D721Med (cell line): ENCODE data around the gene KPNA3.
"Not testable (repeated sequence)": the region's sequence is repeated elsewhere in the genome, so short reads cannot be mapped to it uniquely, and the experiment has no call there.

Experiments used
- DNase-seq: peaks from one replicate; pipeline ENCODE4 v3.0.0; 2011; ENCODE audit warnings: low spot score; ENCODE audit not compliant: insufficient read length
- FAIRE-seq: peaks from 2 replicates; lab custom pipeline; 2011; peaks lifted over from hg19 to GRCh38; lab: Jason Lieb, UNC
- TF ChIP-seq, protein P1 (sequence below): IDR thresholded peaks from 2 replicates; pipeline ENCODE4 v1.5.1; 2012; ENCODE audit warnings: mild to moderate bottlenecking, control low read depth; ENCODE audit not compliant: insufficient read depth; ENCODE audit errors: missing control alignments

KPNA3 gene

GRCh38 chr13:49777746-49778614 lies 14.5 kb downstream of the KPNA3 start:
- TF ChIP-seq, protein P1, sequence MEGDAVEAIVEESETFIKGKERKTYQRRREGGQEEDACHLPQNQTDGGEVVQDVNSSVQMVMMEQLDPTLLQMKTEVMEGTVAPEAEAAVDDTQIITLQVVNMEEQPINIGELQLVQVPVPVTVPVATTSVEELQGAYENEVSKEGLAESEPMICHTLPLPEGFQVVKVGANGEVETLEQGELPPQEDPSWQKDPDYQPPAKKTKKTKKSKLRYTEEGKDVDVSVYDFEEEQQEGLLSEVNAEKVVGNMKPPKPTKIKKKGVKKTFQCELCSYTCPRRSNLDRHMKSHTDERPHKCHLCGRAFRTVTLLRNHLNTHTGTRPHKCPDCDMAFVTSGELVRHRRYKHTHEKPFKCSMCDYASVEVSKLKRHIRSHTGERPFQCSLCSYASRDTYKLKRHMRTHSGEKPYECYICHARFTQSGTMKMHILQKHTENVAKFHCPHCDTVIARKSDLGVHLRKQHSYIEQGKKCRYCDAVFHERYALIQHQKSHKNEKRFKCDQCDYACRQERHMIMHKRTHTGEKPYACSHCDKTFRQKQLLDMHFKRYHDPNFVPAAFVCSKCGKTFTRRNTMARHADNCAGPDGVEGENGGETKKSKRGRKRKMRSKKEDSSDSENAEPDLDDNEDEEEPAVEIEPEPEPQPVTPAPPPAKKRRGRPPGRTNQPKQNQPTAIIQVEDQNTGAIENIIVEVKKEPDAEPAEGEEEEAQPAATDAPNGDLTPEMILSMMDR: no peak
- DNase-seq (no peak), FAIRE-seq (no peak)

DNA sequence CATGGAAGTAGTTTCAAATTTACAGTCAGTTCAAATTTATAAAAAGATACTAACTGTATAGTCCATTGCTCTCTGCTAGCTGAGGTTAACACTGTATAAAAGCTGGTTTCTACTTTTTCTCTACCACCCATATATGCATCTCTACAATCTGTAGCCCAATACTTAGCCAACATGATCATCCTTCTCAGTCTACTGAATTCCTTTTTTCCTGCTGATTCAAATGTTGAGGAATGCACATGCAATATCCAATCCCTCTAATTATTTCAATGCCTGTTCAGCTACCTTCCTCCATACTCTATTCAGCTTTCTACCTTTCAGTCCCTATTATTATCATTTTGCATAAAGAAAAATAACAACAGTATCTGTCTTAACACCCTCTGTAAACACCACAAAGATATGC lies 15.6 kb downstream of the KPNA3 start:
- FAIRE-seq (no peak), DNase-seq (no peak)
- TF ChIP-seq, protein P1: no peak

DNA sequence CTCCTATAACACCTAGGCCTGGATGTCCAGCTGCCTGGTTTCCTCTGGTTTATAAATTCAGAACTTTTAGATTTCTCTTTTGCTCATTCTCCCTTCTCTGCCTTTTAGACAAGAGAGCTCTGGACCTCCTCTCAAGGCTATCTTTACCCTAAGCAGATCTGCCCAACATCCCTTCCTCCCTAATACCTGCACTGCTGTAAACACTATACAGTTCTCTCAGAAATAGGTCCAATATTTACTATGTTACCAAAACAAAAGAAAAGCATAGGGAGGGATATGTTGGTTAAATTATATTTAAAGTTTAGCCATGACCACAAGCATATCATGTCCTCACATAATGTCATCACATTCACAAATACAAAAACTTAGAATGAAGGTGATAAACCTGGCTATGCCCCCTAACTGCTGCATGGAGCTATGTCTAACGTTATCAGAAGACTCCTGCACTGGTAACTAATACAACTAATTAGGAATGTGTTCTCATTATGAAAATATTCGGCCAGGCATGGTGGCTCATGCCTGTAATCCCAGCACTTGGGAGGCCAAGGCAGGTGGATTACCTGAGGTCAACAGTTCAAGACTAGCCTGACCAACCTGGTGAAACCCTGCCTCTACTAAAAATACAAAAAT lies 18.0 kb downstream of the KPNA3 start:
- DNase-seq (no peak), FAIRE-seq (no peak)
- TF ChIP-seq, protein P1: no peak

DNA sequence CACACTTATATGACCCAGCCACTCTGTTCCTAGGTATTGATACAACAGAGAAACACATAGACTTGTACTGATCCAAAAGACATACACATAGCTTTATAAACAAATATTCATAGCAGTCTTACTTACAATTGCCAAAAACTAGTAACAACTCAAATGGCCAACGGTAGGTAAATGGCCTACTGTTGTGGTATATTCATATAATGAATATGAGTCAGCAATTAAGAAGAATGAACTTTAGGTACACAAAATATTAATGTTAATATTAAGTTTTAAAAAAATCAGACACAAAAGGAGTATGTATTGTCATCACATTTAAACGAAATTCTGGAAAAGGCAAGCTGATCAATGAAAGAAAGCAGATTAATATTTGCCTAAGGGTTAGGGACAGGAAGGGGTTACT lies 19.7 kb downstream of the KPNA3 start:
- no peak for DNase-seq
- TF ChIP-seq, protein P1: no peak
- peak; percentile 38 for FAIRE-seq

DNA sequence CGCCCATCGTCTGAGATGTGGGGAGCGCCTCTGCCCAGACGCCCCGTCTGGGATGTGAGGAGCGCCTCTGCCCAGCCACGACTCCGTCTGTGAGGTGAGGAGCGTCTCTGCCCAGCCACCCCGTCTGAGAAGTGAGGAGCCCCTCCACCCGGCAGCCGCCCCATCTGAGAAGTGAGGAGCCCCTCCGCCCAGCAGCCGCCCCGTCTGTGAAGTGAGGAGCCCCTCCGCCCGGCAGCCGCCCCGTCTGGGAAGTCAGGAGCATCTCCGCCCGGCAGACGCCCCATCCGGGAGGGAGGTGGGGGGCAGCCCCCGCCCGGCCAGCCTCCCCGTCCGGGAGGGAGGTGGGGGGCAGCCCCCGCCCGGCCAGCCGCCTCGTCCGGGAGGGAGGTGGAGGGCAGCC lies 30.7 kb downstream of the KPNA3 start:
- not testable (repeated sequence) for DNase-seq, FAIRE-seq

DNA sequence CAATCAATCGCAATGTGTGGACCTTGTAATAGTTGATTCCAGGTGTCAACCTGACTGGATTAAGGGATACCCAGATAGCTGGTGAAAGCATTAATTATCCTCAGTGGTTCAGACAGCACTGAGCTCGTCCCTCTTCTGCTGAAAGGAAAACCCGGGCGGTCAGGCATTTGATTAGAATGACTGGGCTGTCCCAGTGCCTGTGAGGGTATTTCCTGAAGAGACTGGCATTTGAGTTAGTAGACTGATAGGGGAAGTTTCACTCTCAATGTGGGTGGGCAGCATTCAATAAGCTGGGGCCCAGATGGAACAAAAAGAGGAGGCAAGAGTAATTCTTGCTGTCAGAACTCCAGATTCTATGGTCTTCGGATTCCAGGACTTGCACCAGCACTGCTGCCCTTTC lies 31.9 kb downstream of the KPNA3 start:
- FAIRE-seq (no peak), DNase-seq (no peak)
- TF ChIP-seq, protein P1: no peak

DNA sequence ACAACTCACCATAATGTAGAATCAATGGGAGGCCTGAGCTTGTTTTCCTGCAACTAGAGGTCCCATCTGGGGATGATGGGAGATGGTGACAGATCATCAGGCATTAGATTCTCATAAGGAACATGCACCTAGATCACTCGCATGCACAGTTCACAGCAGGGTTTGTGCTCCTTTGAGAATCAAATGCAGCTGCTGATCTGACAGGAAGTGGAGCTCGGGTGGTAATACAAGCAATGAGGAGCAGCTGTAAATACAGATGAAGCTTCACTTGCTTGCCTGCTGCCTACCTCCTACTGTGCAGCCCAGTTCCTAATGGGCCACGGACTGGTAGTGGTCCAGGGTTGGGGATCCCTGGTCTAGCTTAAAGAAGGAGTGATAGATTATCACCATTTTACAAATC lies 33.0 kb downstream of the KPNA3 start:
- DNase-seq: no peak
- FAIRE-seq: no peak
- TF ChIP-seq, protein P1: no peak
